ENCODE measurements around the gene RPS6KC1.

DNA sequence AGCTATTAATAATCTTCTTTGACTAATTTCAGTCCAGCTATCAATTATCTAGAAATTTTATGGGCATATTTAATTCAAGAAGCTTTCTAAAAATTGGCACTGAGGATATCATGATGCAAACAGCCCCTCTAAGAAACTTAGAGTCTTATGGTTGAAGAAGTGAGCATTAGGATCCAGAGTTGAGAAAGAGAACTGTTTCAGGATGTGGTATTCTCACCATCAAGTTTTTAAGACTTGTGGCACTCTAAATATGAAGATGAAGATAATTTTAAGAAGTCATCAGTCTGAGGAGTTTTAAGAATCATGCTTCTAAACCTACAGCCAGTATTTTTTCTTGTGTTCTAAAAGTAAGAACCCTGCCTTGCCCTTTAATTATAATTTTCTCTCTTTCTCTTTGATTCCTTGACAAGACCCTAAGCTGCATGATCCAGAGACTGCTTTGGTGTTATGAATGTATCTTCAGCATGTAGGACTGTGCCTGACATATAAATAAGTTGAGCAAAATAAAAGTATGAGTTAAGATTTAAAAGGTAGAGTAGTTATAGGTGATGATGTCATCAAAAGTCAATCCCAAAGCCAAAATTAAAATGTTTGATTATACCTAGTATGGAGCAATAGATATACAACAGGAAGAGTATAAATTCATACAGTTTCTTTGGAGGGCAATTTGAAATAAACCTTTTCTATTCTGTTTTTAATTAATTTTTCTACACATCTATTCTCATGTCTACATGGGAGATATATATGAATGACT, 39.1 kb downstream of the RPS6KC1 start:
- no peak for TF ChIP-seq EZH2 (IDR thresholded peaks at IDR 0.05; ENCODE audit: insufficient read depth, low read length)
- TF ChIP-seq, protein P1, sequence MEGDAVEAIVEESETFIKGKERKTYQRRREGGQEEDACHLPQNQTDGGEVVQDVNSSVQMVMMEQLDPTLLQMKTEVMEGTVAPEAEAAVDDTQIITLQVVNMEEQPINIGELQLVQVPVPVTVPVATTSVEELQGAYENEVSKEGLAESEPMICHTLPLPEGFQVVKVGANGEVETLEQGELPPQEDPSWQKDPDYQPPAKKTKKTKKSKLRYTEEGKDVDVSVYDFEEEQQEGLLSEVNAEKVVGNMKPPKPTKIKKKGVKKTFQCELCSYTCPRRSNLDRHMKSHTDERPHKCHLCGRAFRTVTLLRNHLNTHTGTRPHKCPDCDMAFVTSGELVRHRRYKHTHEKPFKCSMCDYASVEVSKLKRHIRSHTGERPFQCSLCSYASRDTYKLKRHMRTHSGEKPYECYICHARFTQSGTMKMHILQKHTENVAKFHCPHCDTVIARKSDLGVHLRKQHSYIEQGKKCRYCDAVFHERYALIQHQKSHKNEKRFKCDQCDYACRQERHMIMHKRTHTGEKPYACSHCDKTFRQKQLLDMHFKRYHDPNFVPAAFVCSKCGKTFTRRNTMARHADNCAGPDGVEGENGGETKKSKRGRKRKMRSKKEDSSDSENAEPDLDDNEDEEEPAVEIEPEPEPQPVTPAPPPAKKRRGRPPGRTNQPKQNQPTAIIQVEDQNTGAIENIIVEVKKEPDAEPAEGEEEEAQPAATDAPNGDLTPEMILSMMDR (IDR thresholded peaks at IDR 0.05; ENCODE audit: insufficient read depth, low read depth, low read length): no peak

Data from astrocyte (in vitro differentiated cells and primary cell).